H9 (cell line): ENCODE measurements around the gene INTS3. TPM values are rescaled to one million over a fixed set of nuclear protein-coding genes. Genes with fewer than 3 reads are reported as not detected.

Source experiments
- DNase-seq: peaks from one replicate; pipeline ENCODE4 v3.0.0-alpha.2; 2017
- H2AFZ ChIP-seq: one replicate; pipeline ENCODE4 v1.6.1; 2013; ENCODE audit warnings: mild to moderate bottlenecking, low read length, control low read depth, moderate library complexity
- H2AK5ac ChIP-seq: 2 replicates; pipeline ENCODE4 v1.6.1; 2013; ENCODE audit warnings: low read length, control low read depth, mixed read lengths; ENCODE audit not compliant: insufficient read length
- H2BK120ac ChIP-seq: one replicate; pipeline ENCODE4 v1.6.1; 2013; ENCODE audit warnings: low read depth, mild to moderate bottlenecking, low read length, control low read depth, inconsistent platforms; ENCODE audit not compliant: poor library complexity, severe bottlenecking
- H2BK12ac ChIP-seq: 2 replicates; pipeline ENCODE4 v1.6.1; 2013; ENCODE audit warnings: low read length, control low read depth, mixed read lengths, low read depth; ENCODE audit not compliant: insufficient read length
- H2BK15ac ChIP-seq: 2 replicates; pipeline ENCODE4 v1.6.1; 2013; ENCODE audit warnings: low read depth, low read length, control low read depth
- H2BK20ac ChIP-seq: one replicate; pipeline ENCODE4 v1.6.1; 2013; ENCODE audit warnings: low read depth, mild to moderate bottlenecking, low read length, control low read depth, inconsistent platforms; ENCODE audit not compliant: poor library complexity, severe bottlenecking
- H2BK5ac ChIP-seq: 2 replicates; pipeline ENCODE4 v1.6.1; 2013; ENCODE audit warnings: low read length, control low read depth, mixed read lengths; ENCODE audit not compliant: insufficient read length
- H3K14ac ChIP-seq: 2 replicates; pipeline ENCODE4 v1.6.1; 2013; ENCODE audit warnings: low read length, control low read depth; ENCODE audit not compliant: insufficient read depth
- H3K18ac ChIP-seq: 2 replicates; pipeline ENCODE4 v1.6.1; 2013; ENCODE audit warnings: low read depth, mild to moderate bottlenecking, mixed read lengths, low read length, control low read depth; ENCODE audit not compliant: insufficient read length
- H3K23ac ChIP-seq: 2 replicates; pipeline ENCODE4 v1.6.1; 2013; ENCODE audit warnings: low read length, control low read depth, mixed read lengths, low read depth; ENCODE audit not compliant: insufficient read length
- H3K23me2 ChIP-seq: 2 replicates; pipeline ENCODE4 v1.6.1; 2013; ENCODE audit warnings: low read depth, mild to moderate bottlenecking, mixed read lengths, low read length, control low read depth; ENCODE audit not compliant: insufficient read length, poor library complexity, severe bottlenecking
- H3K27ac ChIP-seq: 2 replicates; pipeline ENCODE4 v1.5.1; 2013; ENCODE audit warnings: low read length, control low read depth, mixed read lengths, low read depth; ENCODE audit not compliant: insufficient read length
- H3K27me3 ChIP-seq: 2 replicates; pipeline ENCODE4 v1.6.1; 2013; ENCODE audit warnings: low read length, control low read depth, inconsistent platforms; ENCODE audit not compliant: insufficient read depth
- H3K4ac ChIP-seq: 2 replicates; pipeline ENCODE4 v1.6.1; 2013; ENCODE audit warnings: low read depth, mild to moderate bottlenecking, control low read depth, inconsistent platforms, low read length, moderate library complexity
- H3K4me1 ChIP-seq: 2 replicates; pipeline ENCODE4 v1.6.1; 2013; ENCODE audit warnings: low read length, control low read depth, inconsistent platforms; ENCODE audit not compliant: insufficient read depth
- H3K4me2 ChIP-seq: 2 replicates; pipeline ENCODE4 v1.6.1; 2013; ENCODE audit warnings: low read length, control low read depth, mixed read lengths; ENCODE audit not compliant: insufficient read length, insufficient read depth
- H3K56ac ChIP-seq: 2 replicates; pipeline ENCODE4 v1.6.1; 2013; ENCODE audit warnings: low read depth, mild to moderate bottlenecking, mixed read lengths, low read length, control low read depth; ENCODE audit not compliant: insufficient read length
- H3K79me1 ChIP-seq: 2 replicates; pipeline ENCODE4 v1.6.1; 2013; ENCODE audit warnings: low read depth, mild to moderate bottlenecking, moderate library complexity, low read length, control low read depth, inconsistent platforms; ENCODE audit not compliant: insufficient read depth, poor library complexity, severe bottlenecking
- H3K79me2 ChIP-seq: 2 replicates; pipeline ENCODE4 v1.6.1; 2013; ENCODE audit warnings: low read length, control low read depth, inconsistent platforms; ENCODE audit not compliant: insufficient read depth
- H3K9ac ChIP-seq: 2 replicates; pipeline ENCODE4 v1.6.1; 2013; ENCODE audit warnings: low read length, control low read depth, mixed read lengths; ENCODE audit not compliant: insufficient read length; ENCODE audit errors: extremely low read depth
- H3K9me3 ChIP-seq: one replicate; pipeline ENCODE4 v1.6.1; 2013; ENCODE audit warnings: low read depth, low read length, inconsistent platforms; ENCODE audit not compliant: control insufficient read depth
- H3T11ph ChIP-seq: one replicate; pipeline ENCODE4 v1.6.1; 2013; ENCODE audit warnings: mild to moderate bottlenecking, low read length, control low read depth, inconsistent platforms
- H4K20me1 ChIP-seq: one replicate; pipeline ENCODE4 v1.6.1; 2013; ENCODE audit not compliant: control insufficient read depth, insufficient read length, insufficient read depth
- H4K5ac ChIP-seq: 2 replicates; pipeline ENCODE4 v1.6.1; 2013; ENCODE audit warnings: low read depth, mild to moderate bottlenecking, mixed read lengths, low read length, control low read depth; ENCODE audit not compliant: insufficient read length
- H4K8ac ChIP-seq: replicated peaks from 2 replicates; pipeline ENCODE4 v1.6.1; 2013; ENCODE audit warnings: low read length, control low read depth, mixed read lengths, low read depth; ENCODE audit not compliant: insufficient read length
- H4K91ac ChIP-seq: 2 replicates; pipeline ENCODE4 v1.6.1; 2013; ENCODE audit warnings: low read depth, mild to moderate bottlenecking, moderate library complexity, mixed read lengths, low read length, control low read depth; ENCODE audit not compliant: insufficient read length
- H3K27ac Mint-ChIP-seq, 3 experiments: 2 replicates in 2 of 3; 3 replicates in 1 of 3; pipeline ENCODE4 v1.8.0; 2020 to 2021; ENCODE audit warnings: mixed read lengths in 3 of 3, mild to moderate bottlenecking in 1 of 3, moderate library complexity in 1 of 3
- H3K27me3 Mint-ChIP-seq: 2 replicates; pipeline ENCODE4 v1.8.0; 2021; ENCODE audit warnings: low read depth, mild to moderate bottlenecking, moderate library complexity, mixed read lengths
- H3K36me3 Mint-ChIP-seq, 3 experiments: 2 replicates in 2 of 3; 3 replicates in 1 of 3; pipeline ENCODE4 v1.8.0; 2020 to 2021; ENCODE audit warnings: low read depth in 3 of 3, mixed read lengths in 3 of 3; ENCODE audit not compliant: insufficient read depth in 1 of 3
- H3K4me1 Mint-ChIP-seq, 2 experiments: 2 replicates each; pipeline ENCODE4 v1.8.0; 2020; ENCODE audit warnings: mixed read lengths in 2 of 2
- H3K4me3 Mint-ChIP-seq, 2 experiments: 2 replicates in 1 of 2; 3 replicates in 1 of 2; pipeline ENCODE4 v1.8.0; 2020 to 2021; ENCODE audit warnings: mild to moderate bottlenecking in 2 of 2, mixed read lengths in 2 of 2, moderate library complexity in 1 of 2
- H3K9me3 Mint-ChIP-seq, 2 experiments: 2 replicates in 1 of 2; 3 replicates in 1 of 2; pipeline ENCODE4 v1.8.0; 2020; ENCODE audit warnings: mild to moderate bottlenecking in 2 of 2, mixed read lengths in 2 of 2, moderate library complexity in 1 of 2
- WGBS: extraction: QIAGEN DNeasy Blood & Tissue Kit; methylation state at CpG from one replicate; pipeline ENCODE4 v1.1.7; 2013; ENCODE audit warnings: missing lambda C conversion rate, low lambda C conversion rate, mixed read lengths; ENCODE audit not compliant: insufficient read length; ENCODE audit errors: extremely low coverage; 5-methylcytosine and 5-hydroxymethylcytosine counted together
- total RNA-seq: library from RNA; stranded (reverse); gene quantifications from 2 replicates; pipeline ENCODE4 v1.2.1, GENCODE V29; 2021
- TF ChIP-seq, protein P1 (sequence below): fragments of 200-600 bp; sonication (generic); conservative IDR thresholded peaks from 3 replicates; pipeline ENCODE4 v1.8.0; 2021; ENCODE audit warnings: antibody characterized with exemption, mild to moderate bottlenecking

INTS3 gene
- total RNA-seq, 1 experiment from 2014 or later = 67.1 TPM

DNA sequence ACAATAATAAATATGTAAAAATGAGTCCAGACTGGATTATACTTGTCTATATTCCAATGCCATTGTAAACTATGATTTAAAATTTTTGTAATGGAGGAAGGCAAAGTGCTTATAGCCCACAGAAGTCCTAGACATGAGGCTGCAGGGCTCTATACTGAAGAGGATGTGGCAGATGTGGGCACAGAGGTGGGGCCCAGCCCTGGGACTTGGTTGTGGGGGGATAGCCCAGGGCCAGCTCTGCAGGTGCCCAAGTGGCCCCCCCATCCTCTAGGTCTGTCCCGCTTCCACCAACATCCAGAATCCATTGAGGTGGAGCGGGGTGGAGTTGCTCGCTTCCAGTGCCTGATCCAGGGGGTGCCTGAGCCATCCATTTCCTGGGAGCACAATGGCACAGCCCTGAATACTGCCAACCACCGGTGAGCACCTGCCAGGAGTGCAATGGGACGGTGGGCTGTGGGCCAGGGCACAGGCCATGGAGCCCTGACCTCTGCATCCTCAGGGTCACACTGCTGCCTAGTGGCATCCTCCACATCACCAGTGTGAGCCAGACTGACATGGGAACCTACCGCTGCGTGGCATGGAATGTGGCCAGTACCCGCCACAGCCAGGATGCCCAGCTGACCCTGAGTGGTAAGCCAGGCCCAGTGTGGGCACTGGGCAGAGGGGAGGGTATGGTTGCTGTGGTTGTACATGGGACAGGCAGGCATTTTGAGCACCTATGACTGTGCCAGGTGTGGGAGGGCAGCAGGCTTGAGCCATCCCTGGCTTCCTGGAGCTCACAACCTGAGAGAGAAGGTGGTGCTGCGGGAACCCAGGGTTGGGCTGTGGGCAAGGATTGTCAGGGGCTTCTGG is 68.3 kb downstream of the INTS3 start:
- Mint-ChIP-seq H3K36me3 (no peaks in the 10 kb centered on the region), H3K4me3 (peak overlapping the region in 1 of 2 experiments; percentile 26; a peak in 1 of 5 replicates), H3K4me1 (peaks cover 35 to 49% of the 10 kb centered on the region in 2 experiments), H3K27me3 (peaks cover 2% of the 10 kb centered on the region), H3K27ac (peak overlapping the region in 1 of 3 experiments; percentile 56; a peak in 1 of 7 replicates), H3K9me3 (no peaks in the 10 kb centered on the region)
- no CpG with 5 or more reads among the region's 9 CpGs for WGBS
- H2AFZ ChIP-seq = no peak overlapping the region
- no peak overlapping the region for H3K14ac ChIP-seq
- H3K23ac ChIP-seq = no peak overlapping the region
- H3K79me1 ChIP-seq = no peaks in the 10 kb centered on the region
- no peak overlapping the region for H2BK5ac ChIP-seq
- no peak overlapping the region for H2BK12ac ChIP-seq
- no peak overlapping the region for H3K4me2 ChIP-seq
- H2BK20ac ChIP-seq = no peak overlapping the region
- H3K4me1 ChIP-seq = no peaks in the 10 kb centered on the region
- no peaks in the 10 kb centered on the region for H4K20me1 ChIP-seq
- H3K27ac ChIP-seq = no peak overlapping the region
- H3K18ac ChIP-seq = no peak overlapping the region
- no peaks in the 10 kb centered on the region for H3K27me3 ChIP-seq
- H3K9ac ChIP-seq = no peak overlapping the region
- TF ChIP-seq, protein P1, sequence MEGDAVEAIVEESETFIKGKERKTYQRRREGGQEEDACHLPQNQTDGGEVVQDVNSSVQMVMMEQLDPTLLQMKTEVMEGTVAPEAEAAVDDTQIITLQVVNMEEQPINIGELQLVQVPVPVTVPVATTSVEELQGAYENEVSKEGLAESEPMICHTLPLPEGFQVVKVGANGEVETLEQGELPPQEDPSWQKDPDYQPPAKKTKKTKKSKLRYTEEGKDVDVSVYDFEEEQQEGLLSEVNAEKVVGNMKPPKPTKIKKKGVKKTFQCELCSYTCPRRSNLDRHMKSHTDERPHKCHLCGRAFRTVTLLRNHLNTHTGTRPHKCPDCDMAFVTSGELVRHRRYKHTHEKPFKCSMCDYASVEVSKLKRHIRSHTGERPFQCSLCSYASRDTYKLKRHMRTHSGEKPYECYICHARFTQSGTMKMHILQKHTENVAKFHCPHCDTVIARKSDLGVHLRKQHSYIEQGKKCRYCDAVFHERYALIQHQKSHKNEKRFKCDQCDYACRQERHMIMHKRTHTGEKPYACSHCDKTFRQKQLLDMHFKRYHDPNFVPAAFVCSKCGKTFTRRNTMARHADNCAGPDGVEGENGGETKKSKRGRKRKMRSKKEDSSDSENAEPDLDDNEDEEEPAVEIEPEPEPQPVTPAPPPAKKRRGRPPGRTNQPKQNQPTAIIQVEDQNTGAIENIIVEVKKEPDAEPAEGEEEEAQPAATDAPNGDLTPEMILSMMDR = no peak
- H3K4ac ChIP-seq = no peak overlapping the region
- no peak overlapping the region for H3K56ac ChIP-seq
- H2AK5ac ChIP-seq = no peak overlapping the region
- no peak overlapping the region for H3T11ph ChIP-seq
- no peak overlapping the region for H2BK120ac ChIP-seq
- no peaks in the 10 kb centered on the region for H3K79me2 ChIP-seq
- no peaks in the 10 kb centered on the region for H3K23me2 ChIP-seq
- H2BK15ac ChIP-seq = no peak overlapping the region
- DNase-seq = no peak
- H4K5ac ChIP-seq = no peak overlapping the region
- H3K9me3 ChIP-seq = no peaks in the 10 kb centered on the region
- no peak overlapping the region for H4K91ac ChIP-seq
- H4K8ac ChIP-seq = no peak overlapping the region
